SK-N-SH treated with all-trans-retinoic acid at 6 μM for 48 hours (cell line): ENCODE data around the gene CBLB.

Experiments
- ATAC-seq: fragments of 200-7000 bp; cut with Tn5 transposase; 3 replicates; pipeline ENCODE4 v1.9.1; 2020; ENCODE audit warnings: mild to moderate bottlenecking, moderate library complexity
- ARNTL ChIP-seq: fragments of 450-650 bp; formaldehyde crosslinking; IDR thresholded peaks from 2 replicates; pipeline ENCODE4 v1.5.0; 2020; ENCODE audit warnings: low read depth, mild to moderate bottlenecking, moderate library complexity, borderline replicate concordance
- ESRRG ChIP-seq: fragments of 250-450 bp; sonication (Bioruptor Pico); IDR thresholded peaks from 2 replicates; pipeline ENCODE4 v1.6.1; 2021; ENCODE audit warnings: mild to moderate bottlenecking
- GLIS3 ChIP-seq: fragments of 250-450 bp; sonication (Bioruptor Pico); IDR thresholded peaks from 2 replicates; pipeline ENCODE4 v1.5.0; 2020; ENCODE audit warnings: mild to moderate bottlenecking, moderate library complexity
- ISL1 ChIP-seq: fragments of 250-450 bp; sonication (Bioruptor Pico); IDR thresholded peaks from 2 replicates; pipeline ENCODE4 v2.1.2; 2022; ENCODE audit warnings: mild to moderate bottlenecking, moderate library complexity
- OSR1 ChIP-seq: fragments of 250-450 bp; sonication (Bioruptor Pico); IDR thresholded peaks from 2 replicates; pipeline ENCODE4 v1.8.0; 2022; ENCODE audit warnings: moderate library complexity, mild to moderate bottlenecking, inconsistent platforms
- PPARA ChIP-seq: fragments of 250-450 bp; sonication (Bioruptor Pico); IDR thresholded peaks from 2 replicates; pipeline ENCODE4 v1.5.0; 2020; ENCODE audit warnings: mild to moderate bottlenecking, borderline replicate concordance
- SNAI2 ChIP-seq: fragments of 250-450 bp; sonication (Bioruptor Pico); IDR thresholded peaks from 2 replicates; pipeline ENCODE4 v1.5.0; 2020; ENCODE audit warnings: mild to moderate bottlenecking, moderate library complexity
- TCF4 ChIP-seq: fragments of 250-450 bp; sonication (Bioruptor Pico); IDR thresholded peaks from 2 replicates; pipeline ENCODE4 v1.8.0; 2021; ENCODE audit warnings: mild to moderate bottlenecking, moderate library complexity, borderline replicate concordance
- TOX ChIP-seq: fragments of 250-450 bp; sonication (Bioruptor Pico); IDR thresholded peaks from 2 replicates; pipeline ENCODE4 v1.8.0; 2021; ENCODE audit warnings: mild to moderate bottlenecking, moderate library complexity, borderline replicate concordance
- ZFP3 ChIP-seq: fragments of 250-450 bp; sonication (Bioruptor Pico); IDR thresholded peaks from 2 replicates; pipeline ENCODE4 v1.5.0; 2020; ENCODE audit warnings: mild to moderate bottlenecking, moderate library complexity
- ZFP30 ChIP-seq: fragments of 450-650 bp; formaldehyde crosslinking; IDR thresholded peaks from 2 replicates; pipeline ENCODE4 v1.5.0; 2022; ENCODE audit warnings: mild to moderate bottlenecking, moderate library complexity
- ZNF565 ChIP-seq: fragments of 450-650 bp; formaldehyde crosslinking; conservative IDR thresholded peaks from 2 replicates; pipeline ENCODE4 v1.5.0; 2020; ENCODE audit warnings: low read depth, mild to moderate bottlenecking, moderate library complexity
- ZNF70 ChIP-seq: fragments of 450-650 bp; formaldehyde crosslinking; IDR thresholded peaks from 2 replicates; pipeline ENCODE4 v1.5.0; 2020; ENCODE audit warnings: mild to moderate bottlenecking, moderate library complexity
- TF ChIP-seq, protein P1 (sequence below): fragments of 250-450 bp; sonication (Bioruptor Pico); IDR thresholded peaks from 2 replicates; pipeline ENCODE4 v1.5.1; 2021; ENCODE audit warnings: mild to moderate bottlenecking, moderate library complexity
- TF ChIP-seq, protein P2 (sequence below): fragments of 250-450 bp; sonication (Bioruptor Pico); IDR thresholded peaks from 2 replicates; pipeline ENCODE4 v1.8.0; 2020; ENCODE audit warnings: mild to moderate bottlenecking, moderate library complexity, borderline replicate concordance
- TF ChIP-seq, protein P3 (sequence below): fragments of 250-450 bp; sonication (Bioruptor Pico); IDR thresholded peaks from 2 replicates; pipeline ENCODE4 v1.8.0; 2021; ENCODE audit warnings: low read depth, mild to moderate bottlenecking, moderate library complexity, borderline replicate concordance
- TF ChIP-seq, protein P4 (sequence below): fragments of 250-450 bp; sonication (Bioruptor Pico); IDR thresholded peaks from 2 replicates; pipeline ENCODE4 v1.5.0; 2020; ENCODE audit warnings: mild to moderate bottlenecking, moderate library complexity

CBLB gene

DNA sequence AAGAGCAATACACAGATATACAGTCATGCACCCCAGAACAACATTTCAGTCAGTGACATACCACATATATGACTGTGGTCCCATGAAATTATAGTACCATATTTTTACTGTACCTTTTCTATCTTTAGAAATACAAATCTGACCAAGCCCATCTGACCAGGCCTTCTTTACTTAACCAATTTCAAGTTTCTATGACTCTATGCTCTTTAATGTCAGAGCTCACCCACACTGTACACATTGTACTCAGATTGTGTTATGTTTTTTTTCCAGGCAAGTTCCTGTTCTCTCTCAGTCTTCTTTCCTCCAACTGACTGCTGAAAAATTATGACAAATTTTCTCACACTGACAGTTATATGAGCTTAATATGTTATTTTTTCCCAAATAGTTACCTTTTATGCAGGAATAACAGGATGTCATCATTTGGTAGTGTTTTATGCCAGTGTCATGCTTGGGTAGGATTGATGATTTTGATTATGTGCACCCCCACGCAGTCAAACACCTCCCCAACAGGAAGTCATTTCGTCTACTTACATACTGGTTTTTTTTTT, 8.0 kb upstream of the CBLB start:
- TF ChIP-seq, protein P1, sequence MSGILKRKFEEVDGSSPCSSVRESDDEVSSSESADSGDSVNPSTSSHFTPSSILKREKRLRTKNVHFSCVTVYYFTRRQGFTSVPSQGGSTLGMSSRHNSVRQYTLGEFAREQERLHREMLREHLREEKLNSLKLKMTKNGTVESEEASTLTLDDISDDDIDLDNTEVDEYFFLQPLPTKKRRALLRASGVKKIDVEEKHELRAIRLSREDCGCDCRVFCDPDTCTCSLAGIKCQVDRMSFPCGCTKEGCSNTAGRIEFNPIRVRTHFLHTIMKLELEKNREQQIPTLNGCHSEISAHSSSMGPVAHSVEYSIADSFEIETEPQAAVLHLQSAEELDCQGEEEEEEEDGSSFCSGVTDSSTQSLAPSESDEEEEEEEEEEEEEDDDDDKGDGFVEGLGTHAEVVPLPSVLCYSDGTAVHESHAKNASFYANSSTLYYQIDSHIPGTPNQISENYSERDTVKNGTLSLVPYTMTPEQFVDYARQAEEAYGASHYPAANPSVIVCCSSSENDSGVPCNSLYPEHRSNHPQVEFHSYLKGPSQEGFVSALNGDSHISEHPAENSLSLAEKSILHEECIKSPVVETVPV (CRISPR knock-in tag), result no peak
- TF ChIP-seq SNAI2 (CRISPR knock-in tag) (no peak), ZNF70 (no peak), GLIS3 (CRISPR knock-in tag) (no peak), ZNF565 (CRISPR knock-in tag) (no peak), OSR1 (CRISPR knock-in tag) (no peak)
- no peak for ATAC-seq

DNA sequence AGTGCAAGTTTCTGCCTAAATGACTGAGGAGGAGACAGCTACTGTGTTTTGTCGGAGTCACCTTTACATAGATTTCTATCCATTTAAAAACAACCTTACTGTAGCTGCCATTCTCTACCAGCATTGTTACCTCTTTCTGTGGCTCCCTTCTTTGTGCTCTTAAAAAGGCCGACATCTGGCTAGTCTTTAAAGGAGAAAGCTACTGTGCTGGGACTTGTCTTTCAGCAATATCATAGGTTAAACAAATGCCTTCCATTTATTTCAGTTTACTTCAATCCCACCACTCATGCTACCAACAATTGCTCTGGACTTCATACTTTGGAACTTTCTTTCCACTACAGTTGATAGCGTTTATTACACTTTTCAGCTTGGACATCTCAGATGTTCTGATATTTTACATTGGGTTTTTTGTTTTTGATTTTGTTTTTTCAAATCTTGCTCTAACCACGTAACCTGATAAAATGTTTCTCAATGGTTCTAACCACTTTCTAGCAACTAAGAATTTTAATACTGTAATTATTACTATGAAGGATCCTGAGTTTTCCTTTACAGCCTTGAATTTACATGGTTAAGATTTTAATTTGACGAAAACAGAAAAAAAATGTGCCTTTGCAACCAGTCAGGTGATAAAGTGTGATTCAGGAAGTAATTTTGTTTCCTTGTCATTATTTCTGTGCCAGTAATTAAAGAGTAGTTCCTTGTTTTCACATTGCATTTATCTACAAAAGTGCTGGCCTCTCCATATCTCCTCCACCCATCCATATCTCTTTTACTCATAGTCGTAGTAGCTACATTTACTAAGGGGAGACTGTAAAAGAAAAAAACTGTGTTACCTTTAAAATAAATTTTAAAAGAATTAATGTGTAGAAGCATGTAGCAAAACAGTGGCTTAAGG, 1.3 kb upstream of the CBLB start:
- TF ChIP-seq, protein P2, sequence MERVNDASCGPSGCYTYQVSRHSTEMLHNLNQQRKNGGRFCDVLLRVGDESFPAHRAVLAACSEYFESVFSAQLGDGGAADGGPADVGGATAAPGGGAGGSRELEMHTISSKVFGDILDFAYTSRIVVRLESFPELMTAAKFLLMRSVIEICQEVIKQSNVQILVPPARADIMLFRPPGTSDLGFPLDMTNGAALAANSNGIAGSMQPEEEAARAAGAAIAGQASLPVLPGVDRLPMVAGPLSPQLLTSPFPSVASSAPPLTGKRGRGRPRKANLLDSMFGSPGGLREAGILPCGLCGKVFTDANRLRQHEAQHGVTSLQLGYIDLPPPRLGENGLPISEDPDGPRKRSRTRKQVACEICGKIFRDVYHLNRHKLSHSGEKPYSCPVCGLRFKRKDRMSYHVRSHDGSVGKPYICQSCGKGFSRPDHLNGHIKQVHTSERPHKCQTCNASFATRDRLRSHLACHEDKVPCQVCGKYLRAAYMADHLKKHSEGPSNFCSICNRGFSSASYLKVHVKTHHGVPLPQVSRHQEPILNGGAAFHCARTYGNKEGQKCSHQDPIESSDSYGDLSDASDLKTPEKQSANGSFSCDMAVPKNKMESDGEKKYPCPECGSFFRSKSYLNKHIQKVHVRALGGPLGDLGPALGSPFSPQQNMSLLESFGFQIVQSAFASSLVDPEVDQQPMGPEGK (CRISPR knock-in tag), result no peak
- TF ChIP-seq ZNF70 (no peak), ESRRG (no peak), PPARA (CRISPR knock-in tag) (no peak), TCF4 (CRISPR knock-in tag) (no peak), TOX (CRISPR knock-in tag) (no peak), ZFP3 (CRISPR knock-in tag) (no peak), SNAI2 (CRISPR knock-in tag) (no peak), ARNTL (CRISPR knock-in tag) (no peak), ISL1 (CRISPR knock-in tag) (no peak)
- TF ChIP-seq, protein P1 (CRISPR knock-in tag), result no peak
- TF ChIP-seq, protein P3, sequence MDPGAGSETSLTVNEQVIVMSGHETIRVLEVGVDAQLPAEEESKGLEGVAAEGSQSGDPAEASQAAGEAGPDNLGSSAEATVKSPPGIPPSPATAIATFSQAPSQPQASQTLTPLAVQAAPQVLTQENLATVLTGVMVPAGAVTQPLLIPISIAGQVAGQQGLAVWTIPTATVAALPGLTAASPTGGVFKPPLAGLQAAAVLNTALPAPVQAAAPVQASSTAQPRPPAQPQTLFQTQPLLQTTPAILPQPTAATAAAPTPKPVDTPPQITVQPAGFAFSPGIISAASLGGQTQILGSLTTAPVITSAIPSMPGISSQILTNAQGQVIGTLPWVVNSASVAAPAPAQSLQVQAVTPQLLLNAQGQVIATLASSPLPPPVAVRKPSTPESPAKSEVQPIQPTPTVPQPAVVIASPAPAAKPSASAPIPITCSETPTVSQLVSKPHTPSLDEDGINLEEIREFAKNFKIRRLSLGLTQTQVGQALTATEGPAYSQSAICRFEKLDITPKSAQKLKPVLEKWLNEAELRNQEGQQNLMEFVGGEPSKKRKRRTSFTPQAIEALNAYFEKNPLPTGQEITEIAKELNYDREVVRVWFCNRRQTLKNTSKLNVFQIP (CRISPR knock-in tag), result no peak
- TF ChIP-seq, protein P4, sequence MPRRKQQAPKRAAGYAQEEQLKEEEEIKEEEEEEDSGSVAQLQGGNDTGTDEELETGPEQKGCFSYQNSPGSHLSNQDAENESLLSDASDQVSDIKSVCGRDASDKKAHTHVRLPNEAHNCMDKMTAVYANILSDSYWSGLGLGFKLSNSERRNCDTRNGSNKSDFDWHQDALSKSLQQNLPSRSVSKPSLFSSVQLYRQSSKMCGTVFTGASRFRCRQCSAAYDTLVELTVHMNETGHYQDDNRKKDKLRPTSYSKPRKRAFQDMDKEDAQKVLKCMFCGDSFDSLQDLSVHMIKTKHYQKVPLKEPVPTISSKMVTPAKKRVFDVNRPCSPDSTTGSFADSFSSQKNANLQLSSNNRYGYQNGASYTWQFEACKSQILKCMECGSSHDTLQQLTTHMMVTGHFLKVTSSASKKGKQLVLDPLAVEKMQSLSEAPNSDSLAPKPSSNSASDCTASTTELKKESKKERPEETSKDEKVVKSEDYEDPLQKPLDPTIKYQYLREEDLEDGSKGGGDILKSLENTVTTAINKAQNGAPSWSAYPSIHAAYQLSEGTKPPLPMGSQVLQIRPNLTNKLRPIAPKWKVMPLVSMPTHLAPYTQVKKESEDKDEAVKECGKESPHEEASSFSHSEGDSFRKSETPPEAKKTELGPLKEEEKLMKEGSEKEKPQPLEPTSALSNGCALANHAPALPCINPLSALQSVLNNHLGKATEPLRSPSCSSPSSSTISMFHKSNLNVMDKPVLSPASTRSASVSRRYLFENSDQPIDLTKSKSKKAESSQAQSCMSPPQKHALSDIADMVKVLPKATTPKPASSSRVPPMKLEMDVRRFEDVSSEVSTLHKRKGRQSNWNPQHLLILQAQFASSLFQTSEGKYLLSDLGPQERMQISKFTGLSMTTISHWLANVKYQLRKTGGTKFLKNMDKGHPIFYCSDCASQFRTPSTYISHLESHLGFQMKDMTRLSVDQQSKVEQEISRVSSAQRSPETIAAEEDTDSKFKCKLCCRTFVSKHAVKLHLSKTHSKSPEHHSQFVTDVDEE (CRISPR knock-in tag), result no peak
- ATAC-seq, result no peak

DNA sequence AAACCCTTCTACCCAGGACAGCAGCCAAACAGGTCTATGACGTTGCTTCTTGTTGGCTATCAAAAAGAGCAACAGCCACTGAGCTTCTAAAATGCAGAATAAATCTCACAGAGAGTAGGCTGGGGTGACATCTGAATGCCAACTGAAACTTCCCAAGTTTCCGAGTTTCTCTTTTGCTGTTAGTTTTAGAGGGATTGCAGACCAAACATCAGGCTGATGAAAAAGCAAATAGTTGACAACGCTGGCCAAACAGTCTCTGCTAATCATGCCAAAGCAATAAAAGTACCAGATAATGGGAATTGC, 670 bp upstream of the CBLB start:
- TF ChIP-seq ISL1 (CRISPR knock-in tag) (0 out of 2 replicates have a peak, but pooled peaks have one; percentile 10), ZFP30 (CRISPR knock-in tag) (no peak)
- TF ChIP-seq, protein P4 (CRISPR knock-in tag), result no peak
- no peak for ATAC-seq
